ENCODE measurements around the gene TMEM52B. TPM values are rescaled to one million over a fixed set of nuclear protein-coding genes. Genes with fewer than 3 reads are reported as not detected.

The TMEM52B gene
- total and polyA plus RNA-seq, 4 donors, result 0.37 TPM; not detected in 3

- H3K9ac ChIP-seq (ENCODE audit: low read depth in 1 of 2, low read length in 2 of 2), result no peak overlapping the region
- no peaks in the 10 kb centered on the region for H3K36me3 ChIP-seq (ENCODE audit: control insufficient read depth in 4 of 4, insufficient read depth in 3 of 4, low read depth in 1 of 4, low read length in 3 of 4)
- no peaks in the 10 kb centered on the region for H3K9me3 ChIP-seq (ENCODE audit: control insufficient read depth in 4 of 4, low read length in 3 of 4)
- H3K4me3 ChIP-seq (ENCODE audit: low read depth in 1 of 3, low read length in 3 of 3), result no peak overlapping the region
- no peak overlapping the region for H3K27ac ChIP-seq (ENCODE audit: low read depth in 1 of 2, low read length in 2 of 2)
- H3K4me1 ChIP-seq (ENCODE audit: control insufficient read depth in 4 of 4, insufficient read depth in 4 of 4, low read length in 3 of 4), result peaks cover 0 to 5% (median 0%) of the 10 kb centered on the region in 4 donors
- 68% methylated on average over 5 of the region's 5 CpGs for WGBS
- H3K27me3 ChIP-seq (ENCODE audit: control insufficient read depth in 4 of 4, insufficient read depth in 4 of 4, low read length in 3 of 4), result no peaks in the 10 kb centered on the region
- no peak for DNase-seq (ENCODE audit: low spot score)
- TF ChIP-seq ZBTB33 (IDR thresholded peaks at IDR 0.05) (no peak), GABPA (IDR thresholded peaks at IDR 0.05 in 1 of 2, conservative IDR thresholded peaks at IDR 0.05 in 1 of 2) (no peak), RXRA (IDR thresholded peaks at IDR 0.05) (no peak), ATF3 (IDR thresholded peaks at IDR 0.05) (no peak), EGR1 (IDR thresholded peaks at IDR 0.05; ENCODE audit: low read depth in 2 of 2) (no peak), TAF1 (conservative IDR thresholded peaks at IDR 0.05) (no peak), RAD21 (IDR thresholded peaks at IDR 0.05) (no peak), NR2F2 (IDR thresholded peaks at IDR 0.05) (no peak), FOXA2 (IDR thresholded peaks at IDR 0.05) (no peak), JUND (IDR thresholded peaks at IDR 0.05) (no peak)
These were observed 8.6 kb upstream of the TMEM52B start for GRCh38 chr12:10170216-10170615.

GRCh38 chr12:10171973-10172728, 6.7 kb upstream of the TMEM52B start, which contains the start of gene OLR1:
Gene OLR1 (minus strand): TSS chr12:10172132. CDS start chr12:10172077, 55 bp downstream.
- no peaks in the 10 kb centered on the region for H3K36me3 ChIP-seq (ENCODE audit: control insufficient read depth in 4 of 4, insufficient read depth in 3 of 4, low read depth in 1 of 4, low read length in 3 of 4)
- H3K27ac ChIP-seq (ENCODE audit: low read depth in 1 of 2, low read length in 2 of 2), result no peak within 1 kb of the TSS
- no peaks in the 10 kb centered on the region for H3K27me3 ChIP-seq (ENCODE audit: control insufficient read depth in 4 of 4, insufficient read depth in 4 of 4, low read length in 3 of 4)
- no peak for DNase-seq (ENCODE audit: low spot score)
- H3K4me3 ChIP-seq (ENCODE audit: low read depth in 1 of 3, low read length in 3 of 3), result no peak within 1 kb of the TSS
- no peaks in the 10 kb centered on the region for H3K9me3 ChIP-seq (ENCODE audit: control insufficient read depth in 4 of 4, low read length in 3 of 4)
- TF ChIP-seq MAX (IDR thresholded peaks at IDR 0.05) (no peak), FOXA2 (IDR thresholded peaks at IDR 0.05) (no peak), TAF1 (conservative IDR thresholded peaks at IDR 0.05) (no peak), NR2F2 (IDR thresholded peaks at IDR 0.05) (no peak), CTCF (IDR thresholded peaks at IDR 0.05; ENCODE audit: low read depth, low read length, missing input control) (no peak), REST (IDR thresholded peaks at IDR 0.05) (no peak)
- WGBS, result 83% methylated on average over 7 of the region's 7 CpGs
- peaks cover 0 to 5% (median 0%) of the 10 kb centered on the region in 4 donors for H3K4me1 ChIP-seq (ENCODE audit: control insufficient read depth in 4 of 4, insufficient read depth in 4 of 4, low read length in 3 of 4)
- no peak within 1 kb of the TSS for H3K9ac ChIP-seq (ENCODE audit: low read depth in 1 of 2, low read length in 2 of 2)
